Right ventricle myocardium superior (tissue), 1 donor: ENCODE results near the gene ZMAT5. TPM values are rescaled to one million over a fixed set of nuclear protein-coding genes. Genes with fewer than 3 reads are reported as not detected.

ENCODE experiments used
- total RNA-seq: library from RNA; stranded (reverse); fragmentation: NEBNext Ultra II Directional; extraction: Animal tissue kit (Norgen Biotek cat#: 25700); gene quantifications from one replicate; pipeline ENCODE4 v1.2.1, GENCODE V29; 2021
- donor health status: DM: no; HTN: yes; CAD: no; lungs with severe emphysema.

Gene ZMAT5
- total RNA-seq, 1 donor from 2014 or later: 20.3 TPM

Other genes starting within 250 kb of the ZMAT5 start
- 47.5 TPM for gene THOC5, start 213.2 kb downstream of the ZMAT5 start, total RNA-seq
- 14.3 TPM for gene NIPSNAP1, start 185.9 kb downstream of the ZMAT5 start, total RNA-seq
- 40.6 TPM for gene NF2, start 163.4 kb downstream of the ZMAT5 start, total RNA-seq
- not detected for gene CABP7, start 47.0 kb downstream of the ZMAT5 start, total RNA-seq
- 381 TPM for gene UQCR10, start 362 bp upstream of the ZMAT5 start, total RNA-seq
- 28.5 TPM for gene ASCC2, start 71.3 kb upstream of the ZMAT5 start, total RNA-seq
- 29.9 TPM for gene MTMR3, start 116.2 kb upstream of the ZMAT5 start, total RNA-seq